HepG2 (cell line): ENCODE measurements around the gene NCAPG. TPM values are rescaled to one million over a fixed set of nuclear protein-coding genes. Genes with fewer than 3 reads are reported as not detected.
A peak's percentile ranks its signal among the peaks of the same experiment; 100 is the strongest.

Experiments used
- CCAR2 ChIP-seq: fragments of 200-400 bp; formaldehyde crosslinking; optimal IDR thresholded peaks from 2 replicates; pipeline ENCODE3; 2018; ENCODE audit warnings: low read depth, mild to moderate bottlenecking, low read length, moderate library complexity
- FOXA1 ChIP-seq, 2 experiments: fragments of 450-650 bp in 1 of 2; sonication (generic) in 1 of 2; formaldehyde crosslinking in 1 of 2; IDR thresholded peaks; 2 replicates each; pipeline versions ENCODE4 v1.4.0 to v1.6.1; 2016 to 2020; ENCODE audit warnings: missing genetic modification reagents in 1 of 2
- FOXP4 ChIP-seq: sonication (generic); formaldehyde crosslinking; IDR thresholded peaks from 2 replicates; pipeline ENCODE4 v1.4.0; 2020; ENCODE audit warnings: missing genetic modification reagents
- JUNB ChIP-seq: sonication (generic); formaldehyde crosslinking; IDR thresholded peaks from 2 replicates; pipeline ENCODE4 v1.8.0; 2022; ENCODE audit warnings: missing genetic modification reagents, mild to moderate bottlenecking, borderline replicate concordance
- KAT2B ChIP-seq: fragments of 150-350 bp; IDR thresholded peaks from 2 replicates; pipeline ENCODE4 v1.6.1; 2014; ENCODE audit warnings: low read depth, low read length, borderline replicate concordance
- MYC ChIP-seq: sonication (generic); formaldehyde crosslinking; IDR thresholded peaks from 2 replicates; pipeline ENCODE4 v1.9.0; 2021; ENCODE audit warnings: missing genetic modification reagents, borderline replicate concordance
- NCOA1 ChIP-seq: sonication (generic); formaldehyde crosslinking; IDR thresholded peaks from 2 replicates; pipeline ENCODE4 v1.9.0; 2021; ENCODE audit warnings: missing genetic modification reagents
- NCOA5 ChIP-seq: sonication (generic); formaldehyde crosslinking; IDR thresholded peaks from 2 replicates; pipeline ENCODE4 v1.4.0; 2020; ENCODE audit warnings: missing genetic modification reagents
- NR2F6 ChIP-seq, 2 experiments: IDR thresholded peaks; 2 replicates each; pipeline ENCODE4 v1.6.1; 2016; ENCODE audit warnings: antibody characterized with exemption in 1 of 2, mild to moderate bottlenecking in 1 of 2
- PAX8 ChIP-seq: sonication (generic); formaldehyde crosslinking; IDR thresholded peaks from 2 replicates; pipeline ENCODE4 v1.8.0; 2022; ENCODE audit warnings: mild to moderate bottlenecking, missing genetic modification reagents, borderline replicate concordance
- RARA ChIP-seq: IDR thresholded peaks from 2 replicates; pipeline ENCODE4 v1.6.1; 2016; ENCODE audit warnings: missing genetic modification reagents, missing compliant biosample characterization
- REST ChIP-seq, 2 experiments: IDR thresholded peaks; 2 replicates each; pipeline ENCODE4 v1.6.1; 2011 to 2012; ENCODE audit warnings: low read length in 2 of 2, borderline replicate concordance in 1 of 2, low read depth in 1 of 2, mild to moderate bottlenecking in 1 of 2, moderate library complexity in 1 of 2
- RNF2 ChIP-seq: fragments of 450-650 bp; conservative IDR thresholded peaks from 2 replicates; pipeline ENCODE4 v1.6.1; 2016; ENCODE audit warnings: low read depth
- RORA ChIP-seq: sonication (generic); formaldehyde crosslinking; IDR thresholded peaks from 2 replicates; pipeline ENCODE4 v1.5.0; 2020; ENCODE audit warnings: mild to moderate bottlenecking, missing genetic modification reagents, moderate library complexity
- ZBTB1 ChIP-seq: sonication (generic); formaldehyde crosslinking; IDR thresholded peaks from 2 replicates; pipeline ENCODE4 v1.4.0; 2020; ENCODE audit warnings: missing genetic modification reagents, borderline replicate concordance
- ZNF343 ChIP-seq: sonication (generic); formaldehyde crosslinking; IDR thresholded peaks from 2 replicates; pipeline ENCODE4 v1.4.0; 2020; ENCODE audit warnings: mild to moderate bottlenecking, missing genetic modification reagents
- ZNF503 ChIP-seq: sonication (generic); formaldehyde crosslinking; IDR thresholded peaks from 2 replicates; pipeline ENCODE4 v1.4.0; 2020; ENCODE audit warnings: missing genetic modification reagents
- polyA plus RNA-seq, 8 experiments: library from polyadenylated mRNA; depleted of rRNA in 3 of 8; stranded (reverse) in 7 of 8; unstranded in 1 of 8; fragments of >200 nt; fragmentation: Illumina TruSeq in 4 of 8; extraction: Trizol in 4 of 8; gene quantifications; 2 replicates each; pipeline versions ENCODE4 v1.2.1 to v1.2.3, GENCODE V29; 2011 to 2016; ENCODE audit warnings: low read depth in 4 of 8, missing spikeins in 1 of 8, mixed read lengths in 1 of 8; ENCODE audit not compliant: insufficient read depth in 1 of 8
- total RNA-seq, 5 experiments: library from RNA; depleted of rRNA; stranded (reverse); fragments of >200 nt; fragmentation: Illumina TruSeq; extraction: Trizol; gene quantifications; 2 replicates each; pipeline ENCODE4 v1.2.3, GENCODE V29; 2016; ENCODE audit warnings: low read depth in 1 of 5
- TF ChIP-seq, protein P1 (sequence below): sonication (generic); formaldehyde crosslinking; IDR thresholded peaks from 2 replicates; pipeline ENCODE4 v1.5.0; 2020; ENCODE audit warnings: mild to moderate bottlenecking, missing genetic modification reagents

The NCAPG gene
- total and polyA plus RNA-seq, 2 of the 13 experiments (the other 11 are each of a cell fraction or from before 2014, with no cell fraction given), result 14.8 to 61.9 TPM

- TF ChIP-seq ZBTB1 (CRISPR knock-in tag) (no peak), RARA (CRISPR knock-in tag) (no peak), ZNF343 (CRISPR knock-in tag) (no peak), ZNF503 (CRISPR knock-in tag) (no peak), FOXA1 (IDR thresholded peaks at IDR 0.05) (no peak), FOXA1 (CRISPR knock-in tag; IDR thresholded peaks at IDR 0.05) (no peak), NCOA5 (CRISPR knock-in tag) (no peak), MYC (CRISPR knock-in tag) (peak; percentile 51; the same call in 1 of the 2 replicates), REST (IDR thresholded peaks at IDR 0.05; ENCODE audit: borderline replicate concordance in 1 of 2, low read depth in 1 of 2, low read length in 2 of 2) (no peak), RNF2 (0 out of 2 replicates have a peak, but pooled peaks have one; percentile 53), JUNB (CRISPR knock-in tag) (no peak), FOXP4 (no peak), PAX8 (CRISPR knock-in tag) (no peak), KAT2B (no peak), CCAR2 (no peak), RORA (CRISPR knock-in tag) (no peak), NR2F6 (IDR thresholded peaks at IDR 0.05) (no peak), NR2F6 (CRISPR knock-in tag; IDR thresholded peaks at IDR 0.05) (no peak), NCOA1 (no peak)
- TF ChIP-seq, protein P1, sequence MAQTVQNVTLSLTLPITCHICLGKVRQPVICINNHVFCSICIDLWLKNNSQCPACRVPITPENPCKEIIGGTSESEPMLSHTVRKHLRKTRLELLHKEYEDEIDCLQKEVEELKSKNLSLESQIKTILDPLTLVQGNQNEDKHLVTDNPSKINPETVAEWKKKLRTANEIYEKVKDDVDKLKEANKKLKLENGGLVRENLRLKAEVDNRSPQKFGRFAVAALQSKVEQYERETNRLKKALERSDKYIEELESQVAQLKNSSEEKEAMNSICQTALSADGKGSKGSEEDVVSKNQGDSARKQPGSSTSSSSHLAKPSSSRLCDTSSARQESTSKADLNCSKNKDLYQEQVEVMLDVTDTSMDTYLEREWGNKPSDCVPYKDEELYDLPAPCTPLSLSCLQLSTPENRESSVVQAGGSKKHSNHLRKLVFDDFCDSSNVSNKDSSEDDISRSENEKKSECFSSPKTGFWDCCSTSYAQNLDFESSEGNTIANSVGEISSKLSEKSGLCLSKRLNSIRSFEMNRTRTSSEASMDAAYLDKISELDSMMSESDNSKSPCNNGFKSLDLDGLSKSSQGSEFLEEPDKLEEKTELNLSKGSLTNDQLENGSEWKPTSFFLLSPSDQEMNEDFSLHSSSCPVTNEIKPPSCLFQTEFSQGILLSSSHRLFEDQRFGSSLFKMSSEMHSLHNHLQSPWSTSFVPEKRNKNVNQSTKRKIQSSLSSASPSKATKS, result no peak
These were observed 29.2 kb upstream of the NCAPG start, which contains the start of gene FAM184B (continued) for GRCh38 chr4:17781300-17782287.
